Hematopoietic multipotent progenitor cell treated with erythropoietin and hydrocortisone succinate and interleukin-3 and kit ligand, for 17 days (in vitro differentiated cells): ENCODE measurements around the gene TMEM184B.
"Not testable (repeated sequence)": the region's sequence is repeated elsewhere in the genome, so short reads cannot be mapped to it uniquely, and the experiment has no call there.

Source experiments
- DNase-seq: peaks from one replicate; pipeline ENCODE4 v3.0.0-alpha.2; 2015; ENCODE audit warnings: low spot score

TMEM184B gene

GRCh38 chr22:38248280-38248679 is 24.5 kb downstream of the TMEM184B start:
- DNase-seq, result no peak

- DNase-seq, result no peak
Observed at GRCh38 chr22:38247713-38248112, 25.1 kb downstream of the TMEM184B start.

- no peak for DNase-seq
Observed at GRCh38 chr22:38246692-38247091, 26.1 kb downstream of the TMEM184B start.

GRCh38 chr22:38246046-38246658 is 26.7 kb downstream of the TMEM184B start:
- no peak for DNase-seq

- DNase-seq, result no peak
Observed at GRCh38 chr22:38244106-38244505, 28.7 kb downstream of the TMEM184B start.

GRCh38 chr22:38243007-38243765 is 29.6 kb downstream of the TMEM184B start:
- no peak for DNase-seq

- DNase-seq, result no peak
Observed at GRCh38 chr22:38240734-38241252, 32.0 kb downstream of the TMEM184B start.

GRCh38 chr22:38239101-38239761 is 33.6 kb downstream of the TMEM184B start:
- no peak for DNase-seq

- DNase-seq, result no peak
Observed at GRCh38 chr22:38238519-38239071, 34.2 kb downstream of the TMEM184B start.

GRCh38 chr22:38236786-38237185 is 36.0 kb downstream of the TMEM184B start:
- DNase-seq, result no peak

GRCh38 chr22:38235240-38235850 is 37.5 kb downstream of the TMEM184B start:
- no peak for DNase-seq

GRCh38 chr22:38233856-38234255 is 39.0 kb downstream of the TMEM184B start:
- DNase-seq, result not testable (repeated sequence)

GRCh38 chr22:38233427-38233826 is 39.4 kb downstream of the TMEM184B start:
- DNase-seq, result no peak

- DNase-seq, result no peak
Observed at GRCh38 chr22:38232196-38232595, 40.6 kb downstream of the TMEM184B start.

- DNase-seq, result no peak
Observed at GRCh38 chr22:38230916-38231315, 41.9 kb downstream of the TMEM184B start.

GRCh38 chr22:38230108-38230825 is 42.5 kb downstream of the TMEM184B start:
- DNase-seq, result peak; percentile 72

GRCh38 chr22:38228873-38229740 is 43.7 kb downstream of the TMEM184B start:
- DNase-seq, result peak; percentile 56

- no peak for DNase-seq
Observed at GRCh38 chr22:38228326-38228872, 44.4 kb downstream of the TMEM184B start.

GRCh38 chr22:38226853-38227649 is 45.8 kb downstream of the TMEM184B start:
- no peak for DNase-seq
